H1 (cell line): Measurements from ENCODE around the gene PLP2. TPM values are rescaled to one million over a fixed set of nuclear protein-coding genes. Genes with fewer than 3 reads are reported as not detected.
A peak's percentile ranks its signal among the peaks of the same experiment; 100 is the strongest.

ENCODE experiments used
- ASH2L ChIP-seq: fragments of 200-600, 300-600 bp; sonication (generic); IDR thresholded peaks from one replicate; pipeline ENCODE4 v1.7.1; 2017; ENCODE audit warnings: low read length
- CHD7 ChIP-seq: fragments of 300-600 bp; sonication (generic); IDR thresholded peaks from 2 replicates; pipeline ENCODE4 v1.7.1; 2012; ENCODE audit warnings: low read length, moderate library complexity, mild to moderate bottlenecking, inconsistent platforms; ENCODE audit not compliant: insufficient replicate concordance
- RAD21 ChIP-seq, 2 experiments: IDR thresholded peaks in 1 of 2; conservative IDR thresholded peaks in 1 of 2; 2 replicates each; pipeline ENCODE4 v1.6.1; 2011; ENCODE audit warnings: low read depth in 2 of 2, low read length in 2 of 2, improper control_type of control experiment in 1 of 2, inconsistent platforms in 1 of 2, mild to moderate bottlenecking in 1 of 2, moderate library complexity in 1 of 2
- SAP30 ChIP-seq: fragments of 300-600 bp; sonication (generic); IDR thresholded peaks from 2 replicates; pipeline ENCODE4 v1.7.1; 2012; ENCODE audit warnings: low read length, moderate library complexity, mild to moderate bottlenecking, inconsistent platforms; ENCODE audit not compliant: insufficient read depth, insufficient replicate concordance
- SRF ChIP-seq: IDR thresholded peaks from 2 replicates; pipeline ENCODE4 v1.6.1; 2011; ENCODE audit warnings: mild to moderate bottlenecking, low read depth, low read length, moderate library complexity
- TAF1 ChIP-seq: IDR thresholded peaks from 2 replicates; pipeline ENCODE4 v1.6.1; 2011; ENCODE audit warnings: mild to moderate bottlenecking, low read depth, low read length
- TBP ChIP-seq: IDR thresholded peaks from 2 replicates; pipeline ENCODE4 v1.6.1; 2011; ENCODE audit warnings: low read depth, low read length, improper control_type of control experiment
- USF2 ChIP-seq: IDR thresholded peaks from 2 replicates; pipeline ENCODE4 v1.6.1; 2011; ENCODE audit warnings: low read length, improper control_type of control experiment
- polyA plus RNA-seq, 7 experiments: library from polyadenylated mRNA; depleted of rRNA in 3 of 7; stranded (reverse) in 5 of 7; unstranded in 2 of 7; fragments of >200 nt in 5 of 7; fragments of 200-250 nt in 2 of 7; gene quantifications; 1 replicate in 5 of 7; 2 replicates in 1 of 7; 4 replicates in 1 of 7; pipeline versions ENCODE4 v1.2.1 to v1.2.3, GENCODE V29; 2011 to 2013; ENCODE audit warnings: missing spikeins in 2 of 7, mixed read lengths in 2 of 7
- total RNA-seq: library from RNA; stranded (reverse); fragmentation: NEBNext Ultra II Directional; extraction: Animal tissue kit (Norgen Biotek cat#: 25700); gene quantifications from 2 replicates; pipeline ENCODE4 v1.2.1, GENCODE V29; 2021

Gene PLP2
- total and polyA plus RNA-seq, 2 of the 8 experiments (the other 6 are each of a cell fraction or from before 2014, with no cell fraction given): 10.3 to 23.4 TPM

- no peak for TF ChIP-seq CHD7
- TF ChIP-seq SAP30: no peak
- peak; percentile 38; the same call in 1 of the 2 replicates for TF ChIP-seq TBP
- TF ChIP-seq USF2: no peak
- peak in 1 of 2 experiments; percentile 24; a peak in 1 of 4 replicates for TF ChIP-seq RAD21 (IDR thresholded peaks at IDR 0.05 in 1 of 2, conservative IDR thresholded peaks at IDR 0.05 in 1 of 2; ENCODE audit: low read depth in 2 of 2, low read length in 2 of 2)
- no peak for TF ChIP-seq SRF
- TF ChIP-seq ASH2L: no peak
- TF ChIP-seq TAF1: peak; percentile 83
These were observed 28.4 kb downstream of the PLP2 start, which contains the start of gene SYP (continued) for GRCh38 chrX:49199906-49200771.
